Common myeloid progenitor, CD34-positive (primary cell): ENCODE data around the gene ANAPC13.
A peak's percentile ranks its signal among the peaks of the same experiment; 100 is the strongest.

Experiments used
- CTCF ChIA-PET: fragments of 350-600 bp; sonication (Branson Sonifier 250); formaldehyde crosslinking; loops from one replicate; lab custom pipeline; 2021; ENCODE audit warnings: antibody characterized with exemption; lab: Charles Lee
- POLR2A ChIA-PET: fragments of 350-600 bp; sonication (Branson Sonifier 250); formaldehyde crosslinking; loops from one replicate; lab custom pipeline; 2021; ENCODE audit warnings: antibody characterized with exemption; lab: Charles Lee
- DNase-seq, 3 donors: peaks; one replicate each; pipeline versions ENCODE4 v3.0.0 to v3.0.0-alpha.2; 2013
- H3K27ac ChIP-seq, 2 experiments: 1 replicate in 1 of 2; 2 replicates in 1 of 2; pipeline ENCODE4 v1.7.0; 2013; ENCODE audit warnings: inconsistent platforms in 2 of 2, low read length in 2 of 2, mild to moderate bottlenecking in 2 of 2, low read depth in 1 of 2, moderate library complexity in 1 of 2; ENCODE audit not compliant: severe bottlenecking in 2 of 2, insufficient read depth in 1 of 2, poor library complexity in 1 of 2
- H3K27me3 ChIP-seq, 5 experiments: replicated peaks in 2 of 5; 1 replicate in 3 of 5; 2 replicates in 2 of 5; pipeline versions ENCODE4 v1.6.1 to v1.7.0; 2013; ENCODE audit warnings: low read length in 4 of 5, mild to moderate bottlenecking in 2 of 5, moderate library complexity in 2 of 5, inconsistent platforms in 1 of 5; ENCODE audit not compliant: insufficient read depth in 5 of 5, control insufficient read depth in 4 of 5
- H3K36me3 ChIP-seq, 4 experiments: 1 replicate in 2 of 4; 2 replicates in 2 of 4; pipeline versions ENCODE4 v1.6.1 to v1.7.0; 2013; ENCODE audit warnings: low read length in 3 of 4, control low read depth in 1 of 4, mild to moderate bottlenecking in 1 of 4; ENCODE audit not compliant: control insufficient read depth in 4 of 4, insufficient read depth in 4 of 4
- H3K4me1 ChIP-seq, 4 experiments: 1 replicate in 3 of 4; 2 replicates in 1 of 4; pipeline versions ENCODE4 v1.6.1 to v1.7.1; 2013; ENCODE audit warnings: low read length in 3 of 4, mild to moderate bottlenecking in 3 of 4, control low read depth in 1 of 4, inconsistent platforms in 1 of 4, moderate library complexity in 1 of 4; ENCODE audit not compliant: control insufficient read depth in 4 of 4, insufficient read depth in 4 of 4; ENCODE audit errors: control extremely low read depth in 1 of 4
- H3K4me3 ChIP-seq, 7 experiments: 1 replicate in 4 of 7; 2 replicates in 3 of 7; pipeline versions ENCODE4 v1.5.1 to v1.7.0; 2013; ENCODE audit warnings: mild to moderate bottlenecking in 7 of 7, low read length in 6 of 7, moderate library complexity in 6 of 7, inconsistent platforms in 2 of 7, low read depth in 2 of 7, control low read depth in 1 of 7; ENCODE audit not compliant: insufficient read depth in 4 of 7, control insufficient read depth in 1 of 7; ENCODE audit errors: extremely low read depth in 1 of 7
- H3K9me3 ChIP-seq, 5 experiments: 1 replicate in 4 of 5; 2 replicates in 1 of 5; pipeline versions ENCODE4 v1.6.1 to v1.7.1; 2013; ENCODE audit warnings: low read length in 4 of 5, mild to moderate bottlenecking in 2 of 5, inconsistent platforms in 1 of 5, low read depth in 1 of 5, moderate library complexity in 1 of 5; ENCODE audit not compliant: control insufficient read depth in 4 of 5, insufficient read depth in 2 of 5; ENCODE audit errors: control extremely low read depth in 1 of 5
- WGBS: methylation state at CpG from one replicate; pipeline ENCODE4 v1.1.5; 2013; ENCODE audit not compliant: insufficient coverage; 5-methylcytosine and 5-hydroxymethylcytosine counted together

ANAPC13 gene

GRCh38 chr3:134477002-134477401 is 8.8 kb downstream of the ANAPC13 start:
- peaks cover 15 to 56% (median 44%) of the 10 kb centered on the region in 4 experiments for H3K36me3 ChIP-seq
- H3K27me3 ChIP-seq, result no peaks in the 10 kb centered on the region
- CTCF ChIA-PET, result interaction anchor here (1.1 to 8.7 kb wide), 11 partner anchors 7 to 265 kb away, joined by 3 to 244 read pairs (median 4); no protein-coding TSS in a partner anchor
- H3K27ac ChIP-seq, result no peak overlapping the region
- peaks cover 0 to 2% (median 0%) of the 10 kb centered on the region in 4 experiments for H3K4me1 ChIP-seq
- no peak for DNase-seq
- 99% methylated on average over 5 of the region's 6 CpGs for WGBS
- H3K9me3 ChIP-seq, result no peaks in the 10 kb centered on the region
- H3K4me3 ChIP-seq, result no peak overlapping the region
- POLR2A ChIA-PET, result no interaction called here

GRCh38 chr3:134476306-134476705 is 9.5 kb downstream of the ANAPC13 start:
- Histone ChIP-seq H3K36me3 (peaks cover 11 to 50% (median 41%) of the 10 kb centered on the region in 4 experiments), H3K27ac (no peak overlapping the region)

GRCh38 chr3:134474956-134475355 is 10.8 kb downstream of the ANAPC13 start:
- CTCF ChIA-PET, result interaction anchor here (0.7 to 8.7 kb wide), 11 partner anchors 9 to 545 kb away, joined by 3 to 244 read pairs (median 4); partner anchors contain the start of genes AMOTL2, ANAPC13 and CEP63
- Histone ChIP-seq H3K4me1 (no peaks in the 10 kb centered on the region), H3K27ac (no peak overlapping the region), H3K36me3 (peaks cover 2 to 37% (median 29%) of the 10 kb centered on the region in 4 experiments), H3K4me3 (no peak overlapping the region), H3K9me3 (no peaks in the 10 kb centered on the region), H3K27me3 (no peaks in the 10 kb centered on the region)
- WGBS, result 95% methylated on average over 5 of the region's 5 CpGs
- POLR2A ChIA-PET, result no interaction called here
- DNase-seq, result no peak

More at GRCh38 chr3:134476306-134476705, 9.5 kb downstream of the ANAPC13 start:
- ChIA-PET POLR2A (no interaction called here), CTCF (interaction anchor here (0.7 to 8.7 kb wide), 10 partner anchors 8 to 264 kb away, joined by 3 to 244 read pairs (median 4); no protein-coding TSS in a partner anchor)
- no peak for DNase-seq
- Histone ChIP-seq H3K4me3 (no peak overlapping the region), H3K27me3 (no peaks in the 10 kb centered on the region), H3K9me3 (no peaks in the 10 kb centered on the region), H3K4me1 (no peaks in the 10 kb centered on the region)
- 83% methylated on average over 1 of the region's 4 CpGs for WGBS

GRCh38 chr3:134473868-134474546 is 11.8 kb downstream of the ANAPC13 start:
- Histone ChIP-seq H3K4me3 (no peak overlapping the region), H3K27ac (no peak overlapping the region), H3K36me3 (peaks cover 2 to 33% (median 27%) of the 10 kb centered on the region in 4 experiments), H3K4me1 (no peaks in the 10 kb centered on the region), H3K9me3 (no peaks in the 10 kb centered on the region), H3K27me3 (no peaks in the 10 kb centered on the region)
- POLR2A ChIA-PET, result no interaction called here
- 26% methylated on average over 6 of the region's 9 CpGs for WGBS
- peak; percentile 69 to 81 (median 74) for DNase-seq
- CTCF ChIA-PET, result interaction anchor here (0.7 to 8.7 kb wide), 23 partner anchors 10 to 274 kb away, joined by 3 to 244 read pairs (median 4); partner anchors contain the start of genes AMOTL2, ANAPC13 and CEP63

- Histone ChIP-seq H3K36me3 (peaks cover 2 to 21% (median 15%) of the 10 kb centered on the region in 4 experiments), H3K27ac (no peak overlapping the region), H3K4me3 (no peak overlapping the region), H3K4me1 (no peaks in the 10 kb centered on the region), H3K27me3 (no peaks in the 10 kb centered on the region), H3K9me3 (no peaks in the 10 kb centered on the region)
- ChIA-PET POLR2A (no interaction called here), CTCF (interaction anchor here (1.0 to 8.7 kb wide), 17 partner anchors 8 to 544 kb away, joined by 3 to 244 read pairs (median 4); partner anchors contain the start of genes ANAPC13 and CEP63)
- 97% methylated on average over 3 of the region's 6 CpGs for WGBS
- DNase-seq, result no peak
Observed at GRCh38 chr3:134472831-134473230, 13.0 kb downstream of the ANAPC13 start.

- POLR2A ChIA-PET, result no interaction called here
- H3K27ac ChIP-seq, result no peak overlapping the region
- CTCF ChIA-PET, result interaction anchor here (0.7 to 8.7 kb wide), 9 partner anchors 10 to 543 kb away, joined by 3 to 244 read pairs (median 4); partner anchors contain the start of genes ANAPC13 and CEP63
- WGBS, result 91% methylated on average over 2 of the region's 8 CpGs
- no peak overlapping the region for H3K4me3 ChIP-seq
- H3K4me1 ChIP-seq, result no peaks in the 10 kb centered on the region
- H3K36me3 ChIP-seq, result peaks cover 2 to 9% (median 7%) of the 10 kb centered on the region in 4 experiments
- H3K27me3 ChIP-seq, result no peaks in the 10 kb centered on the region
- no peaks in the 10 kb centered on the region for H3K9me3 ChIP-seq
- DNase-seq, result no peak
Observed at GRCh38 chr3:134471521-134472193, 14.1 kb downstream of the ANAPC13 start.
